DMS114 treated with DMSO at 0.1 percent for 48 hours (cell line): ENCODE measurements around the gene RFPL4AL1.
"Not testable (repeated sequence)": the region's sequence is repeated elsewhere in the genome, so short reads cannot be mapped to it uniquely, and the experiment has no call there.

Source experiments
- DNase-seq: peaks from one replicate; lab custom pipeline; 2025; ENCODE audit not compliant: unreplicated experiment; lab: John Stamatoyannopoulos, UW

RFPL4AL1 gene

GRCh38 chr19:55768818-55769217 is at the start of gene RFPL4AL1:
TSS of gene RFPL4AL1 (plus strand) at chr19:55769118. CDS start at chr19:55771805, 2,687 bp downstream.
- not testable (repeated sequence) for DNase-seq

- no peak for DNase-seq
Observed at GRCh38 chr19:55720214-55720746, 48.6 kb upstream of the RFPL4AL1 start.

- no peak for DNase-seq
Observed at GRCh38 chr19:55720801-55721200, 48.1 kb upstream of the RFPL4AL1 start.

GRCh38 chr19:55723491-55723890 is 45.4 kb upstream of the RFPL4AL1 start:
- no peak for DNase-seq

GRCh38 chr19:55730378-55730777 is 38.5 kb upstream of the RFPL4AL1 start:
- DNase-seq, result not testable (repeated sequence)

GRCh38 chr19:55738302-55738701 is 30.6 kb upstream of the RFPL4AL1 start, which contains the start of gene NLRP9:
TSS of gene NLRP9 (minus strand) at chr19:55738402. CDS start at chr19:55738374, 28 bp downstream.
- DNase-seq, result no peak

- no peak for DNase-seq
Observed at GRCh38 chr19:55750715-55751114, 18.2 kb upstream of the RFPL4AL1 start.

GRCh38 chr19:55753401-55753800 is 15.5 kb upstream of the RFPL4AL1 start:
- DNase-seq, result no peak

GRCh38 chr19:55756808-55757207 is 12.1 kb upstream of the RFPL4AL1 start:
- not testable (repeated sequence) for DNase-seq

GRCh38 chr19:55758797-55759196 is 10.1 kb upstream of the RFPL4AL1 start, which contains the start of gene RFPL4A:
TSS of gene RFPL4A (plus strand) at chr19:55759097. CDS start at chr19:55761801, 2,704 bp downstream.
- DNase-seq, result not testable (repeated sequence)

- DNase-seq, result no peak
Observed at GRCh38 chr19:55766466-55766865, 2.5 kb upstream of the RFPL4AL1 start.

- DNase-seq, result not testable (repeated sequence)
Observed at GRCh38 chr19:55769632-55770031, 714 bp downstream of the RFPL4AL1 start.

GRCh38 chr19:55777528-55777927 is 8.6 kb downstream of the RFPL4AL1 start:
- no peak for DNase-seq

- DNase-seq, result no peak
Observed at GRCh38 chr19:55778331-55778730, 9.4 kb downstream of the RFPL4AL1 start.

- DNase-seq, result no peak
Observed at GRCh38 chr19:55781112-55781511, 12.2 kb downstream of the RFPL4AL1 start.

- no peak for DNase-seq
Observed at GRCh38 chr19:55795021-55795420, 26.1 kb downstream of the RFPL4AL1 start.

GRCh38 chr19:55801416-55801815 is 32.5 kb downstream of the RFPL4AL1 start:
- no peak for DNase-seq

- no peak for DNase-seq
Observed at GRCh38 chr19:55802281-55802680, 33.4 kb downstream of the RFPL4AL1 start.

- peak; percentile 72 for DNase-seq
Observed at GRCh38 chr19:55809381-55810058, 40.6 kb downstream of the RFPL4AL1 start.

GRCh38 chr19:55811340-55811739 is 42.4 kb downstream of the RFPL4AL1 start:
- no peak for DNase-seq

- DNase-seq, result no peak
Observed at GRCh38 chr19:55812449-55812848, 43.5 kb downstream of the RFPL4AL1 start.

GRCh38 chr19:55813906-55814305 is 45.0 kb downstream of the RFPL4AL1 start:
- DNase-seq, result no peak

GRCh38 chr19:55820037-55820436 is 51.1 kb downstream of the RFPL4AL1 start:
- DNase-seq, result no peak
